Nephron (organoid): Measurements from ENCODE around the gene SKAP1.
"Not testable (repeated sequence)": the region's sequence is repeated elsewhere in the genome, so short reads cannot be mapped to it uniquely, and the experiment has no call there.

Source experiments
- H3K27ac Mint-ChIP-seq, 3 experiments: 2 replicates each; pipeline ENCODE4 v1.8.0; 2020; ENCODE audit warnings: mixed read lengths in 3 of 3, mild to moderate bottlenecking in 2 of 3, moderate library complexity in 1 of 3
- H3K27me3 Mint-ChIP-seq: 2 replicates; pipeline ENCODE4 v1.8.0; 2021; ENCODE audit warnings: low read depth, mild to moderate bottlenecking, moderate library complexity, mixed read lengths
- H3K36me3 Mint-ChIP-seq: 2 replicates; pipeline ENCODE4 v1.8.0; 2020; ENCODE audit warnings: low read depth, mixed read lengths
- H3K4me1 Mint-ChIP-seq: 2 replicates; pipeline ENCODE4 v1.8.0; 2020; ENCODE audit warnings: mixed read lengths
- H3K4me3 Mint-ChIP-seq, 3 experiments: 2 replicates each; pipeline ENCODE4 v1.8.0; 2020; ENCODE audit warnings: mild to moderate bottlenecking in 3 of 3, mixed read lengths in 3 of 3, moderate library complexity in 2 of 3
- H3K9me3 Mint-ChIP-seq: 2 replicates; pipeline ENCODE4 v1.8.0; 2020; ENCODE audit warnings: mixed read lengths
- TF ChIP-seq, protein P1 (sequence below), 3 experiments: fragments of 200-600 bp; sonication (generic); IDR thresholded peaks; one replicate each; pipeline ENCODE4 v1.5.0; 2021; ENCODE audit warnings: antibody characterized with exemption in 3 of 3; ENCODE audit not compliant: unreplicated experiment in 3 of 3

SKAP1 gene

DNA sequence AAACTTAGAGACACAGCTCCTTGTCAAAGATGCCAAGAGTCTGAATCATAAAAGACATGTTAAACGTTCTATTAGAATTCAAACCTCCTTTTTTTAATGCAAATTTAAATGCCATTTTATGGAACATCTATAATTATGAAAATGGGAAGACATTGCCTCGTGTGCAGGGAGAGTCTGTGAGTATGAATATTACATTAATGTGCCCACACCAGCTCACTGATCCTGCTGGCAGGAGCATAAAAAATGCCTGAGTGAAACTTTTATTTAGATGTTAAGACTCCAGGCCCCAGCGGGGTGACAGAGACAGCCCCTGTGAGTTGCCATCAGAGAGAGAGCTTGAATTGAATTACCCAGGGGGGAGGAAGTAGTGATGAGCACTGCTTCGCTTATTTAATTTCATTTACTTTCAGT lies 237.7 kb downstream of the SKAP1 start:
- Mint-ChIP-seq H3K36me3 (no peaks in the 10 kb centered on the region), H3K9me3 (no peaks in the 10 kb centered on the region), H3K4me1 (peaks cover 4% of the 10 kb centered on the region), H3K4me3 (no peak overlapping the region), H3K27ac (peak overlapping the region in 1 of 3 experiments; percentile 47), H3K27me3 (peaks cover 24% of the 10 kb centered on the region)
- TF ChIP-seq, protein P1, sequence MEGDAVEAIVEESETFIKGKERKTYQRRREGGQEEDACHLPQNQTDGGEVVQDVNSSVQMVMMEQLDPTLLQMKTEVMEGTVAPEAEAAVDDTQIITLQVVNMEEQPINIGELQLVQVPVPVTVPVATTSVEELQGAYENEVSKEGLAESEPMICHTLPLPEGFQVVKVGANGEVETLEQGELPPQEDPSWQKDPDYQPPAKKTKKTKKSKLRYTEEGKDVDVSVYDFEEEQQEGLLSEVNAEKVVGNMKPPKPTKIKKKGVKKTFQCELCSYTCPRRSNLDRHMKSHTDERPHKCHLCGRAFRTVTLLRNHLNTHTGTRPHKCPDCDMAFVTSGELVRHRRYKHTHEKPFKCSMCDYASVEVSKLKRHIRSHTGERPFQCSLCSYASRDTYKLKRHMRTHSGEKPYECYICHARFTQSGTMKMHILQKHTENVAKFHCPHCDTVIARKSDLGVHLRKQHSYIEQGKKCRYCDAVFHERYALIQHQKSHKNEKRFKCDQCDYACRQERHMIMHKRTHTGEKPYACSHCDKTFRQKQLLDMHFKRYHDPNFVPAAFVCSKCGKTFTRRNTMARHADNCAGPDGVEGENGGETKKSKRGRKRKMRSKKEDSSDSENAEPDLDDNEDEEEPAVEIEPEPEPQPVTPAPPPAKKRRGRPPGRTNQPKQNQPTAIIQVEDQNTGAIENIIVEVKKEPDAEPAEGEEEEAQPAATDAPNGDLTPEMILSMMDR (IDR thresholded peaks at IDR 0.05; ENCODE audit: unreplicated experiment in 3 of 3), result no peak

DNA sequence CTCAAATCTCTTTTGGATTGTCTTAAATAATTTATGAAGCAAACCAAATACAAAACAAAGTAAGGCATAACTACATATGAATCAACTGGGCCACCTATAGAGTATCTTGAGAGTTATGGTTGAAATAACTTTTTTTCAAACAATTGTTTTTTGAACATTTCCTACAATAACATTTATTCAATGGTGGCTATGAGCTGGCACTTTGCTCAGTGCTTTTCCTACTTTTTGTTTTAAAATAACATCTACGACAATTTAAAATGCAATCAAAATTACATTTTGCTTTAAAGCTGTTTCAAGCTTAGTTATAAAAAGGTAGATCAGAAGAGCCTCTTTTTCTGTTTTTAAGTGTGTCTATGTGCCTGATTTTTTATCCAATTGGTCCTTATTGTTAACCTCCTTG lies 238.7 kb downstream of the SKAP1 start:
- peaks cover 4% of the 10 kb centered on the region for H3K4me1 Mint-ChIP-seq
- no peaks in the 10 kb centered on the region for H3K36me3 Mint-ChIP-seq
- no peaks in the 10 kb centered on the region for H3K9me3 Mint-ChIP-seq
- H3K27ac Mint-ChIP-seq, result no peak overlapping the region
- no peak overlapping the region for H3K4me3 Mint-ChIP-seq
- H3K27me3 Mint-ChIP-seq, result peaks cover 24% of the 10 kb centered on the region
- TF ChIP-seq, protein P1 (IDR thresholded peaks at IDR 0.05; ENCODE audit: unreplicated experiment in 3 of 3), result no peak

GRCh38 chr17:48190871-48191270 lies 239.1 kb downstream of the SKAP1 start:
- peaks cover 24% of the 10 kb centered on the region for H3K27me3 Mint-ChIP-seq
- TF ChIP-seq, protein P1 (IDR thresholded peaks at IDR 0.05; ENCODE audit: unreplicated experiment in 3 of 3), result no peak
- H3K27ac Mint-ChIP-seq, result no peak overlapping the region
- peaks cover 4% of the 10 kb centered on the region for H3K4me1 Mint-ChIP-seq
- no peaks in the 10 kb centered on the region for H3K36me3 Mint-ChIP-seq
- no peak overlapping the region for H3K4me3 Mint-ChIP-seq
- H3K9me3 Mint-ChIP-seq, result no peaks in the 10 kb centered on the region

GRCh38 chr17:48187872-48188608 lies 242.0 kb downstream of the SKAP1 start:
- peaks cover 6% of the 10 kb centered on the region for H3K4me1 Mint-ChIP-seq
- TF ChIP-seq, protein P1 (IDR thresholded peaks at IDR 0.05; ENCODE audit: unreplicated experiment in 3 of 3), result no peak
- no peaks in the 10 kb centered on the region for H3K9me3 Mint-ChIP-seq
- H3K36me3 Mint-ChIP-seq, result no peaks in the 10 kb centered on the region
- no peak overlapping the region for H3K4me3 Mint-ChIP-seq
- no peak overlapping the region for H3K27ac Mint-ChIP-seq
- peaks cover 21% of the 10 kb centered on the region for H3K27me3 Mint-ChIP-seq

DNA sequence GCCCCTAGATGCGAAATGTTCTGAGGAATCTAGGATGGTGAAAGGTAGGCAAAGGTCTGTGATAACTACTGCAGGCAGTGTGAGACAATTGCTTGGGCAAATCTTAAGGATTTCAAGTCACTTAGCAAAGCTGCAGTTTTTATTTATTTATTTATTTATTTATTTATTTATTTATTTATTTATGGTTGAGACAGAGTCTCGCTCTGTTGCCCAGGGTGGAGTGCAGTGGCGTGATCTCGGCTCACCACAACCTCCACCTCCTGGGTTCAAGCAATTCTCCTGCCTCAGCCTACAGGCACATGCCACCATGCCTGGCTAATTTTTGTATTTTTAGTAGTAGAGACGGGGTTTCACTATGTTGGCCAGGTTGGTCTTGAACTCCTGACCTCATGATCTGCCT lies 243.7 kb downstream of the SKAP1 start:
- not testable (repeated sequence) for H3K36me3 Mint-ChIP-seq, H3K27ac Mint-ChIP-seq, H3K4me3 Mint-ChIP-seq, H3K9me3 Mint-ChIP-seq
- Mint-ChIP-seq H3K4me1 (peaks cover 12% of the 10 kb centered on the region), H3K27me3 (peaks cover 33% of the 10 kb centered on the region)

DNA sequence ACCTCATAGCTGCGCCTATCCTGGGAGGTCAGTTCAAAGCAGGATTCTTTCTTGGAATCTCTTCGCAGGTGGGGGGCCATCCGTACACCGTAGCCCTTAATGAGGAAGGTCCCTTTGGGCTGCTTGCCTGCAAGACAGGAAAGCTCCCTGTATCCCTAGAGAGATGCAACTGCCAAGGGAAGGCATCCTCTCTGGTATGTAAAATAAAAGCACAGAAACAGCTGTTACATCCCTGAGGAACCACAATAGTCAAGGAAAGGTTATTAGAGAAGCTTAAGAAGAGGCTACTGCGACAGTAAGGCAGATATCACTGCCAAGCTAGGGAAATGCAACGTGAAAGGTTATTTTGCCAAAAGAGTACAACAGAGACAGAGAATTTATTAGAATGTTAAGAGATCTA lies 245.3 kb downstream of the SKAP1 start:
- Mint-ChIP-seq H3K4me1 (peaks cover 12% of the 10 kb centered on the region), H3K36me3 (no peaks in the 10 kb centered on the region), H3K4me3 (no peak overlapping the region), H3K9me3 (no peaks in the 10 kb centered on the region), H3K27me3 (peaks cover 38% of the 10 kb centered on the region), H3K27ac (no peak overlapping the region)
- TF ChIP-seq, protein P1 (IDR thresholded peaks at IDR 0.05; ENCODE audit: unreplicated experiment in 3 of 3), result no peak
